T47D (cell line): ENCODE data around the gene PNPLA2.
A peak's percentile ranks its signal among the peaks of the same experiment; 100 is the strongest.

Experiments
- DNase-seq, 2 experiments: peaks; one replicate each; pipeline versions ENCODE4 v3.0.0 to v3.0.0-alpha.2; 2011 to 2012; ENCODE audit warnings: low read depth in 1 of 2, low spot score in 1 of 2
- JUND ChIP-seq: IDR thresholded peaks from 2 replicates; pipeline ENCODE4 v1.6.1; 2012; ENCODE audit warnings: low read depth
- in situ Hi-C: cut with HindIII; loops from 2 replicates; pipeline ENCODE4 v1.10.0; 2016; ENCODE audit warnings: low sequenced_read_pairs, low pct_unique_long_range_greater_than_20kb

The PNPLA2 gene

DNA sequence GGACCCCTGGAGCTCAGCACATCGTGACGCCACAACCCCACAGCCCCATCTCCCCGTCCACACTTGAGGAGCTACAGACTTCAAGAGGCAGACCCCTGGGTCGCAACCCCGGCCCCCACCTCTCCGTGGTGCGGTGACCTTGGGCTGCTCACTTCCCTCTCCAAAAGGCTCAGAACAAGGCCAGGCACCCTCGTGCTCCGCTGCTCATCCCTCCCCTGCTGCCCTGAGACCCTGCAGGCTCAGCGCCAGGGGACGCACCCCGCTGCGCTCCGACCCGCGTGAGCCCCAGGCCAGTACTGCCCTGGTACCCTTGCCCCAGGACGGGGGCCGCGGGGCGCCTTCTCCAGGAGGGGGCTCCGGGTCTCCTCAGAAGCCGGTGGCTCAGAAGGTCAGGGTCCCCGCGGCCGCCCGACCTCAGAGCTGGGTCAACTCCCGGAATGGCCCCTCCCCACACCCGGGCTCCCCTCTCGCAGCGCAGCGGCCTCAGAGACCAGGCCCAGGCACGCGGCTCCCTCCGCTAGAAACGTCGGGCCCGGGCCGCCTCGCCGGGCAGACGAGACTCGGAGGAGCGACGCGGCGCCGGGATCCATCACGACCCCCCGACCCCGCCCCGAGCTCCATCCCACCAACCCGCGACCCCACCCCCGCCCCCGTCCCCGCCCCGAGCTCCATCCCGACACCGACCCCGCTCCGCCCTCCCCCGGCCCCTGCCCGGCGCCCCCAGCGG lies 42.0 kb upstream of the PNPLA2 start:
- TF ChIP-seq JUND: no peak
- DNase-seq: no peak
- in situ Hi-C loops: no loop called here

DNA sequence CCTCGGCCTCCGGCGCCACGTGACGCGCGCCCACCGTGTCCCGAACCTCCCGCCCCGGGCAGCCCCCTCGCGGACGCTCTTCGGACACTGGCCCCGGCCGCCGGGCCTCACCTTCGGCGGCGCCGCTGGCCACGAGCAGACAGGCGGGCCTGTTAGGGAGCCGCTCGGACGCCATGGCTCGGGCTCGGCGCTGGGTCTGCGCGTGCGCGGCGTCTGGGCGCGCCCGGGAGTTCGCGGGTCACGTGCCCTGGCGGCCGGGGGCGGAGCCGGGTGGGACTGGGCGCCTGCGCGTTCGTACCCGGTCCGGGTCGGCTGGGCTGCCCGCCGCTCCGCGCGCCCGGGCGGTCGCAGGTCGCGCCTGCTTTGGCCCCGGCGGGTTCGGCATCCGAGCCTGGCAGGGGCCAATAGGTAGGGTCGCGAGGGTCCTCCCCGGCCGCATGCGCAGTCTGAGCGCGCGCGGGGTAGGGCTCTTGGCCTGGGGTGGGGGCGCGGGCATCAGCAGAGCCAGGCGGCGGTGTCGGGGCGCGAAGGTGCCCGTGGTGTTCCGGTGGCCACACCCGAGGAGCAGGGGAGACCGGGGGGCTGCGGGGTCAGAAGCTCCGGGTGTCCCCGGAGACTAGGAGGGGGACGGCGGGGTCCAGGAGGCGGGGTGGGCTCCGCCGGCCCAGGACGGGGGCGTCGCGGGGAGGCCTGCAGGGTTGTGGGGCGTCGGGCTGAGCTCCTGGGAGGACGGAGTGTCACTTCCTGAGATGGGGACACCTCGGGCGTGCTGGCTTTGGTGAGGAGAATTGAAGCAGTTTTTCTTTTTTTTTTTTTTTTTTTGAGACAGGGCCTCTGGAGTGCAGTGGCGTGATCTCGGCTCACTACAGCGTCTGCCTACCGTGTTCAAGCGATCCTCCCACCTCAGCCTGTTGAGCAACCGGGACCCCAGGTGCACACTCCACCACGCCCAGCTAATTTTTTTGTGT lies 41.1 kb upstream of the PNPLA2 start, which contains the start of gene GATD1:
GATD1 (minus strand) TSS at position 200 of the 968 bp plus-strand sequence; CDS start at position 175, 25 bp downstream.
- peak; percentile 86 to 98 for DNase-seq
- in situ Hi-C loops: no loop called here
- TF ChIP-seq JUND: no peak

DNA sequence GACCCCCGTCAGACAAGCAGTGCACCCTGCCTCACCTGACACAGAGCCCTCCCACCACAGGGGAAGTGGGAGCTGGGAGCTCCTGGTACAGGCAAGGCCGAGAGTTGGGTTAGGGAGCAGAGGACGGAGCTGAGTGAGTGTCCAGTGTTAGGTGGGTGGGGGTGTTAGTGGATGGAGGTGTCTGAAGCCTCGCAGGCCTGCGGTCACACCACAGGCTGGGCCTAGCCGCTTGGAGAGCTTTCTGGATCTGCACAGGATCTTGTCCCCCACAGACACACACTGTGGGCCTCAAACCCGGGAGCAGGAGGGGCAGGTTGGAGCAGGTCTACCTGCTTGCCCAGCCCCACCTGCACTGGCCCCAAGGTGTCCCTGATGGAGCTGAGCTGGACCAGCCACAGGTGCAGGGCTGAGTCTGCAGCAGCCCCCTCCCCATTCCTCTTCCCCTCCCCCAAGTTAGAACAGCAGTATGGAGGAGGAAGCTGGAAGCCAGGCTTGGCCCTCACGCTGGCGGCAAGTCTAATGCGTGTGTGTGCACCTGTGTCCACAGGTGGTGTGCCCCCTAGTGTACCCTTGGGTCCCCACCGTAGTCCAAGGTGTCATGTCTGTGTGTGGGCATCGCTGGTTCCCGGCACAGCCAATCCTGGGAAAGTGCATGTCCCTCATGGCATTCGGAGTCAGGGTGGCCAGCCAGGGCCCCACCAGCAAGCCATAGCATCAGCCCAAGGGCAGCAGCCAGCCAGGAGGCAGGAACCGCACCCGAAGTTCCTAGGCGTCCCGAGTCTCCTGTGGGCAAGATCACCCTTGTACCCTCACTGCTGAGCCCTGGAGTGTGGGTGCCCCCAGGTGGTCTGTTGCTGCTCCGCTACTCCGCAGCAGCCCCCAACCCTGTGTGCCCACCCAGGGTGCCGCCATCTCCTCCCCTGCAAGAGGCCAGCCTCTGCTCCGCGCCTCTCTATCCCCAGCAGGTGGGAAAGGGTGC lies 39.4 kb upstream of the PNPLA2 start:
- in situ Hi-C loops: no loop called here
- no peak for DNase-seq
- TF ChIP-seq JUND: no peak

DNA sequence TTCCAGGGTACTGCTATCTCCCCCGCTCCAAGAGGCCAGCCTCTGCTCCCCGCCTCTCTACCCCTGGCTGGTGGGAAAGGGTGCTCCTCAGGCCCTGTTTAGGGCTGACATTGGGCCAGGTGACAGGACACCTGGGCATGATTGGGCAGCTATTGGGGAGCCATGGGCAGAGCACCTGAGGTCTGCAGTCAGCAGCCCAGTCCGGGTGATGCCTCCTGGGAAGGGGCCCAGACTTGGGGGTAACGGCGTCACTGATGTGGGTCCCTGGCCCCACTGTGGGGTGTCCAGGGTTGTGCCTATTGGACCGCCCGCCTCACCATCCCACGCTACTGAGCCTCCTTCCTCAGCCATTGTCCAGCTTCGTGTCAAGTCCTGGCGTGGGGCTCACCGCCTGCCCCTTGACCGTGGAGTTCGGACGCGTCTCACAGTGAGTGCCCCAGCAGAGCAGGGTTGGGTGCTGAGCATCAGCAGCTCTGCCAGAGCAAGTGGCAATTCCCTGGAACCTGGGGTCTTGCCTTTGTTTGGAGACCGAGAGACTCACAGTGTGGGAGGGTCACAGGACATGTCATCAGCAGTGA lies 38.7 kb upstream of the PNPLA2 start:
- in situ Hi-C loops: no loop called here
- no peak for TF ChIP-seq JUND

DNA sequence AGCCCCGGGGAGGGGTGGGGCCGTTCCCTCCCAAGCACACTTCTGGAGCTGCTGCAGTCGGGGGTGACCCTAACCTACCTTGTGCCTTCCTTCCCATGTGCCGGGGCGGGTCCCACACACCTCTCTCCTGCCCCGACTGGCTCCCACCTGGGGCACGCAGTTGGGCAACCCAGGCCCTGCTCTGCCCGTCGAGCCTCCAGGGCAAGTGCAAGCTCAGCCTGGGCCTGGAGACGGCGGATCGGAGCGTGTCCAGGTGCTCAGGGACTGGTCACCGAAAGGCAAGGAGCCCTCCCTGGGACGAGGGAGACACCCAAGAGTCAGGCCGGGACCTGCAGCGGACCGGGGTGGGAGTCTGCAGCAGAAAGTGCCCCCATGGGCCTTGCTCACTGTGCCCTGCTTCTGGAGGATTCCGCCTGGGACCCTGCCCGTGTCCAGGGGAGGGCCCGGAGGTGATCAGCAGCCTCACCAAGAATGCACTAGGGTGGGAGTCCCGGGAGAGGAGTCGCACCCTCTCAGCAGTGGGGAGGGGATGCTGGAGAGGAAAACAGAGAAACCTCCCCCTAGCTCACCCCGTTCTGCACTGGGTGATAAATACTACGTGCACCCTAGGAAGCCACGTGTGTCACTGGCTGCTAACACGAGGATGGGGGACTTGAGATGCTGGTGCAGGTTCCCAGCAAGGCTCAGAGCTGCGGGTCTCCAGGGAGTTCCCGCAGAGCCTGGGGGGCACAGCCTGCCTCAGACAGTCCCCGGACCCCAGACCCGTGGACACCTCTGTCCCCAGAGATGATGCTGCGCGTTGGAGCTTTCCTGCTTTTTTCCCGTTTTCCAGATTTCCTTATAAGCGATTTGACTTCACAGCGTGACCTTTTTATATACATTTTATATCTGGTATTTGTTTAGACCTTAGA lies 36.2 kb upstream of the PNPLA2 start:
- in situ Hi-C loops: no loop called here
- no peak for TF ChIP-seq JUND
- DNase-seq: no peak

More for the DNA sequence above, 38.7 kb upstream of the PNPLA2 start:
- no peak for DNase-seq

DNA sequence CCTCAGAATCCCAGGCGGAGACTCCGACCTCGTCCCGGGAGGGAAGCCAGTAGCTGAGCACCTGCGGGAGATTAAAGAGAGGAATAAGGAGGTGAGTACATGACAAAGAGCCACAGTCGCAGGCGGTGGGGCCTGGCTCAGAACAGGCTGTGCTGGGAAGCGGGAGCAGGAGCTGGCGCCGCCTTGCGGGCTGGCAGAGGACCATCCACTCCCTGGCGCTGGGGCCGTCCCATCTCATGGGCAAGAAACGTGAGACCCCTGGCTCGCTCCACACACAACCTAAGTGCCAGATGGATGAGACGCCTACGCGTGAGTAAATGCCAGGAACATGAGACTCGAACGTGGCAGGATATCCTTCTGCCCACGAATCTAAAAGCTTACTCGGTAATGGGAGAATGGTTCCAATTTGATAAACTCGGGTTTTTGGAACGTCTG lies 35.1 kb upstream of the PNPLA2 start:
- no peak for DNase-seq
- in situ Hi-C loops: no loop called here
- no peak for TF ChIP-seq JUND

DNA sequence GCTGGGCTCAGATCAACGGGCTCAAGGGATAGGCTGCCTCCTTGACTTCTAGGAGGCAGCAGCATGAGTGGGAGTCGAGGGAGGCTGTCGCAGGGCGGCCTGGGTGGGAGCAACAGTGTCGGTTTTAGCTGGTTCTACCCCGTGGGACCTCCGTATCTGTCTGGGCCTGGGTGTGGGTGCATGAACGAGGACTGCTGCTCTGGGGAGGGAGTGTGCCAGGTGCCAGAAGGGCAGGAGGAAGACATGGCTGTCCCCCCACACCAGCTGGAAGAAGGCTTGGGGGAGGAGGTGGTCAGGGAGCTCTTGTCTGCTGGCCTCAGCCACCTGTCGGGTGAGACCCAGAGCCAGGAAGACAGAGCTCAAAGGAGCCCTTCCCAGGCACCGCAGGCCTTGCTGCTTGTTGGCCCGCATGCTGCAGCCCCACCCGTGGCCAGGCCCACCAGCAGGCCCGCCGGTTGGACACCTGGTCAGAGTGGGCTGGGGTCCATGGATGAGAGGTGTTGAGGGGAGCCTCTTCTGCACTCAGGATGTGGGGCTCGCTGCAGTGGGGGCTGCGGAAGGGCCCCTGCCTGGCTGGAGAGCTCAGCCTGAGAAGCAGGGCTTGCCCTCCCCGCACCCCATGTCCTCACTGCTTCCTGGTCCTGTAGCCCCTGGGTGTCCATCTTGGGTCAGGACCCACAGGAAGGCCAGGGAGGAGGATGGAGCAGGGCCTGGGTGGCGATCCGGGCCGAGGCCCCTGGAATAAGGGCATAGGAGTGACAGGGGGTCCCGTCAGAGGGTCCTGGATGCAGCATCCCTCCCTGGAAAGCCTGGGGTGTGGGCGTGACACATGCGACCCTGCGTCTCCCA lies 32.3 kb upstream of the PNPLA2 start:
- in situ Hi-C loops: no loop called here
- no peak for TF ChIP-seq JUND
- no peak for DNase-seq

DNA sequence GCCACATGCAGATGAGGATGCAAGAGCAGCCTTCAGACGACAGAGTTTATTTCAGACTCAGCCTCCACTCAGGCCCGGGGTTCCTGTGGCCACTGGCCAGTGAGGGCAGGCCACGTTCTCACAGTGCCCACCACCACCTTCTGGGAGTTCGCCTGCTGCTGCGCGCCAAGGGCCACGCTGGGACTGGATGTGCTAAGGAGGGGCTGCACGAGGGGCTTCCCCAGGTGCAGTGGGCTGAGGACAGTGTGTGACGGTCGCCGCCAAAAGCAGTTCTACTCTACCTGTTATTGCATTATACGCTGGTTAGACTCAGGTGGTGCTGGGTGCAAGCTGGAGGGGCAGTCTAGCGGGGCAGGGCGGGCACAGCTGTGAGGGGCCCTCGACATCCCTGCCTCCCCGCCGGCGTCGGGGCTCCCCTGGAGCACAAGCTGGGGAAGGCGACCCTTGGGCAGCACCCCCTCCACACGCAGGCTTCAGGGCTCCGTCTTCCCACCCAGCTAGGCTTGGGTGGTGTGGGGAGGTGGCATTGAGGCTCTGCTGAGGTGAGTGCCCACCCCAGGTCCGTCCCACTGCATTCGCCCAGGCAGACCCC lies 31.5 kb upstream of the PNPLA2 start:
- no peak for DNase-seq
- in situ Hi-C loops: no loop called here
- TF ChIP-seq JUND: no peak

DNA sequence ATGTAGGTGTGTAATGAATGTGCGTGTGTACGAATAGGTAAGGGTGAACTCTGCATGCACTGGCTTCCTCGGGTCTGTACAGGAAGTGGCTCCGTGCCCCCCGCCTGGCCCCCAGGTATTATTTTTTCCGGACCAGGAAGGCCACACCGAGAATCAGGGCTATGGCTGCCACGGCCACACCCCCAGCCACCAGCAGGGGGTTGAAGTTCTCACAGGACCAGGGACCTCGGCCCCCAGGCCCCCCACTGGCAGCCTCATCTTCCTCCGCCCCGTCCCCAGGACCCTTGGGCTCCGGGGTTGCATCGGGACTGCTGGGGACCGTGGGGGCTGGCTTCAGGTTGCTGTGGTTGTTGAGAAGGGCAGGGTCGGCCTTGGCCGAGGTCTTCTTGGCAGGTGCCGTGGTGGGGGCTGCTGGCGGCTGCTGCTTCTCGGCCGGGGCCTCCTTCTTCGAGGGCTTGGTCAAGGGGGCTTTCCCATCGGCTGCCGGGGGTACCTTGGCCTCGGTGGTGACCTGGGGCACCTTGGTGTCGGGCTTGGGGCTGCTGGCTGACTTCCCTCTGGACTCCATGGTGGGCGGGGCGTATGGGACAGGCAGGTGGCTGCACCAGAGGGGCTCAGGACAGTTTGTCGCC lies 30.6 kb upstream of the PNPLA2 start:
- in situ Hi-C loops: no loop called here
- DNase-seq: no peak
- no peak for TF ChIP-seq JUND
